Islet of Langerhans (tissue), 1 donor: ENCODE measurements around the gene CNTN5.
A peak's percentile ranks its signal among the peaks of the same experiment; 100 is the strongest.
"Not testable (repeated sequence)": the region's sequence is repeated elsewhere in the genome, so short reads cannot be mapped to it uniquely, and the experiment has no call there.

Source experiments
- FAIRE-seq: peaks from one replicate; lab custom pipeline; 2011; peaks lifted over from hg19 to GRCh38; lab: Jason Lieb, UNC

Gene CNTN5

GRCh38 chr11:99781074-99781473, 760.3 kb downstream of the CNTN5 start:
- FAIRE-seq: no peak

- FAIRE-seq: no peak
These were observed 770.6 kb downstream of the CNTN5 start for GRCh38 chr11:99791354-99791753.

GRCh38 chr11:99795999-99796398, 775.2 kb downstream of the CNTN5 start:
- no peak for FAIRE-seq

- no peak for FAIRE-seq
These were observed 782.8 kb downstream of the CNTN5 start for GRCh38 chr11:99803501-99803900.

GRCh38 chr11:99812516-99812915, 791.8 kb downstream of the CNTN5 start:
- FAIRE-seq: no peak

- no peak for FAIRE-seq
These were observed 793.3 kb downstream of the CNTN5 start for GRCh38 chr11:99814021-99814420.

GRCh38 chr11:99814738-99815137, 794.0 kb downstream of the CNTN5 start:
- no peak for FAIRE-seq

GRCh38 chr11:99818991-99819390, 798.2 kb downstream of the CNTN5 start:
- no peak for FAIRE-seq

- no peak for FAIRE-seq
These were observed 802.3 kb downstream of the CNTN5 start for GRCh38 chr11:99822846-99823565.

- not testable (repeated sequence) for FAIRE-seq
These were observed 816.0 kb downstream of the CNTN5 start for GRCh38 chr11:99836739-99837138.

GRCh38 chr11:99841885-99842284, 821.1 kb downstream of the CNTN5 start:
- FAIRE-seq: no peak

- no peak for FAIRE-seq
These were observed 845.2 kb downstream of the CNTN5 start for GRCh38 chr11:99865951-99866350.

GRCh38 chr11:99881610-99882009, 860.9 kb downstream of the CNTN5 start:
- no peak for FAIRE-seq

GRCh38 chr11:99884750-99885149, 864.0 kb downstream of the CNTN5 start:
- FAIRE-seq: no peak

GRCh38 chr11:99887481-99887880, 866.7 kb downstream of the CNTN5 start:
- no peak for FAIRE-seq

GRCh38 chr11:99893811-99894210, 873.1 kb downstream of the CNTN5 start:
- no peak for FAIRE-seq

GRCh38 chr11:99901175-99901574, 880.4 kb downstream of the CNTN5 start:
- FAIRE-seq: no peak

- FAIRE-seq: no peak
These were observed 890.4 kb downstream of the CNTN5 start for GRCh38 chr11:99911116-99911515.

- no peak for FAIRE-seq
These were observed 895.3 kb downstream of the CNTN5 start for GRCh38 chr11:99916078-99916477.

GRCh38 chr11:99918761-99919160, 898.0 kb downstream of the CNTN5 start:
- no peak for FAIRE-seq

GRCh38 chr11:99920956-99921355, 900.2 kb downstream of the CNTN5 start:
- FAIRE-seq: no peak

- FAIRE-seq: no peak
These were observed 905.2 kb downstream of the CNTN5 start for GRCh38 chr11:99925968-99926367.

GRCh38 chr11:99932684-99933083, 911.9 kb downstream of the CNTN5 start:
- no peak for FAIRE-seq

GRCh38 chr11:99934008-99934407, 913.3 kb downstream of the CNTN5 start:
- peak; percentile 70 for FAIRE-seq

GRCh38 chr11:99937330-99937729, 916.6 kb downstream of the CNTN5 start:
- no peak for FAIRE-seq
